KMS-11 (cell line): ENCODE results near the gene ZBTB20.

ENCODE experiments used
- H2AFZ ChIP-seq: fragments of 200-600 bp; sonication (generic); 2 replicates; pipeline ENCODE4 v1.6.1; 2016; ENCODE audit warnings: antibody characterized with exemption, mixed run types, low read depth
- H3K27ac ChIP-seq: fragments of 200-600 bp; sonication (generic); 2 replicates; pipeline ENCODE4 v1.6.1; 2016; ENCODE audit warnings: mild to moderate bottlenecking, mixed run types
- H3K27me3 ChIP-seq: fragments of 200-600 bp; sonication (generic); 2 replicates; pipeline ENCODE4 v1.6.1; 2017; ENCODE audit warnings: mild to moderate bottlenecking, low read depth, mixed run types, moderate library complexity; ENCODE audit not compliant: insufficient read depth
- H3K36me3 ChIP-seq: fragments of 200-600 bp; sonication (generic); 2 replicates; pipeline ENCODE4 v1.6.1; 2017; ENCODE audit warnings: mild to moderate bottlenecking, mixed run types; ENCODE audit not compliant: insufficient read depth
- H3K4me1 ChIP-seq: fragments of 200-600 bp; sonication (generic); 2 replicates; pipeline ENCODE4 v1.6.1; 2016; ENCODE audit warnings: mild to moderate bottlenecking, low read depth, mixed run types; ENCODE audit not compliant: poor library complexity, severe bottlenecking
- H3K4me2 ChIP-seq: fragments of 200-600 bp; sonication (generic); 2 replicates; pipeline ENCODE4 v1.7.0; 2016; ENCODE audit warnings: mild to moderate bottlenecking, mixed run types
- H3K4me3 ChIP-seq: fragments of 200-600 bp; sonication (generic); IDR thresholded peaks from 2 replicates; pipeline ENCODE4 v1.6.1; 2017; ENCODE audit warnings: low read depth, low read length, mixed read lengths; ENCODE audit not compliant: insufficient read depth
- H3K79me2 ChIP-seq: fragments of 200-600 bp; sonication (generic); 2 replicates; pipeline ENCODE4 v1.6.1; 2016; ENCODE audit warnings: low read depth, mixed run types; ENCODE audit not compliant: insufficient read depth
- H3K9ac ChIP-seq: fragments of 200-600 bp; sonication (generic); 2 replicates; pipeline ENCODE4 v1.6.1; 2016; ENCODE audit warnings: mild to moderate bottlenecking, mixed run types
- H4K20me1 ChIP-seq: fragments of 200-600 bp; sonication (generic); 2 replicates; pipeline ENCODE4 v1.6.1; 2016; ENCODE audit warnings: mild to moderate bottlenecking, mixed run types; ENCODE audit not compliant: insufficient read depth
- CTCF ChIP-seq: fragments of 200-600 bp; sonication (generic); conservative IDR thresholded peaks from 2 replicates; pipeline ENCODE4 v1.6.1; 2017; ENCODE audit warnings: low read depth, mild to moderate bottlenecking, antibody characterized with exemption, low read length, moderate library complexity, mixed read lengths

Gene ZBTB20

DNA sequence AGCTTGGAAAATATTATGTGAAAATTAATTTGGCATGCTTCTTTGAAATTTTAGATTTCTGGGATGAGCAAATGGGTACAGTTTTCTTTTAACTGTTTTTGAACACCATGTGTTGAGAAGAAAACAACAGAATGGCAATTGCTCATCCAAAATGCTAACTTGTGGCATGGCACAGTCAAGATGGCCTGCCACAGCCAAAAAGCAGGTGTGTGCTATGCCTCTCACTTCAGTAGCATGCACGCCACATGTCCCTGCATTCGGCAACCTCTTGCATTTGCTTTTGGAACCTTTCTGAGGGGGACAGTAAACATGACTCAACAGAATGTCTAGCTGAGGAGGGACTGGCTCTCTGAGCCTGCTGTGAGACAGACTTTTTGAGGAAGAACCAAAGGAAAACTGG, 714.8 kb downstream of the ZBTB20 start:
- Histone ChIP-seq H3K27me3 (no peaks in the 10 kb centered on the region), H3K4me1 (no peaks in the 10 kb centered on the region), H3K9ac (no peak overlapping the region), H3K27ac (no peak overlapping the region), H3K36me3 (no peaks in the 10 kb centered on the region), H4K20me1 (no peaks in the 10 kb centered on the region), H3K4me3 (no peak overlapping the region), H3K4me2 (no peak overlapping the region), H2AFZ (no peak overlapping the region), H3K79me2 (no peaks in the 10 kb centered on the region)
- TF ChIP-seq CTCF, result no peak

DNA sequence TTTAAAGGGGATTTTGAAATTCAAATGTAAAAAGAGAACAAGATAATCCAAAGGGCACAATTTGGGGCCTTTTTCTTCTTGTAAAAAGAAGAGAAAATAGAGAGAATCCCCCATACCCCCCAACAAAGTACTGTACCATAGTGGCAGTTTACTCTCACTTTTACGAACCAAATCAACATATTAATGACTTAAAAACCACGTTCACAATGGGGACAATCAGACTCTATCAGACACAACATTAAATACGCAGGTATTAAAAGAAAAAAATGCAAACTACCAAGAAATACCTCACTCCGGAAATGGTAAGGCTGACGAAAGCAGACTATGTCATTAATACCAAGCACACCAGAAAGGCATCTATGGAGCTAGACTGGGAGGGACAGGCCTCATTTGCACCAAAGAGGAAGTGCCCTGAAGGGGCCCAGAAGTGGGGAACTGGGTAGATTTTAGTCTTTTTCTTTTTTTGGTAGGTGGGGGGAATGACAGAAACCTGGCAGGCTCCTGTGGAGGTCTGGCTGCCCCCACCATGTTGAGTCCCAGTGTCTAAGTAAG, 719.0 kb downstream of the ZBTB20 start:
- H3K9ac ChIP-seq, result no peak overlapping the region

GRCh38 chr3:114427285-114428043, 719.6 kb downstream of the ZBTB20 start:
- no peak for TF ChIP-seq CTCF
- H3K36me3 ChIP-seq, result no peaks in the 10 kb centered on the region
- no peak overlapping the region for H3K4me2 ChIP-seq
- H3K4me3 ChIP-seq, result no peak overlapping the region
- no peak overlapping the region for H3K27ac ChIP-seq
- no peak overlapping the region for H3K9ac ChIP-seq
- no peaks in the 10 kb centered on the region for H3K79me2 ChIP-seq
- no peak overlapping the region for H2AFZ ChIP-seq
- H3K27me3 ChIP-seq, result no peaks in the 10 kb centered on the region
- no peaks in the 10 kb centered on the region for H4K20me1 ChIP-seq
- H3K4me1 ChIP-seq, result no peaks in the 10 kb centered on the region

More for the DNA sequence above, 719.0 kb downstream of the ZBTB20 start:
- TF ChIP-seq CTCF, result no peak
- Histone ChIP-seq H4K20me1 (no peaks in the 10 kb centered on the region), H3K27me3 (no peaks in the 10 kb centered on the region), H3K4me3 (no peak overlapping the region), H3K4me2 (no peak overlapping the region), H3K4me1 (no peaks in the 10 kb centered on the region), H3K79me2 (no peaks in the 10 kb centered on the region), H2AFZ (no peak overlapping the region), H3K27ac (no peak overlapping the region), H3K36me3 (no peaks in the 10 kb centered on the region)

- no peak overlapping the region for H3K4me3 ChIP-seq
- H4K20me1 ChIP-seq, result no peaks in the 10 kb centered on the region
- no peak overlapping the region for H2AFZ ChIP-seq
- H3K4me2 ChIP-seq, result no peak overlapping the region
- no peak for TF ChIP-seq CTCF
- H3K36me3 ChIP-seq, result no peaks in the 10 kb centered on the region
- no peak overlapping the region for H3K9ac ChIP-seq
- H3K27me3 ChIP-seq, result no peaks in the 10 kb centered on the region
- H3K4me1 ChIP-seq, result no peaks in the 10 kb centered on the region
- H3K27ac ChIP-seq, result no peak overlapping the region
- H3K79me2 ChIP-seq, result no peaks in the 10 kb centered on the region
Observed at GRCh38 chr3:114424337-114424736, 722.8 kb downstream of the ZBTB20 start.
